GM10847 (cell line): ENCODE data around the gene SDHB.

Source experiments
- POLR2A ChIP-seq: IDR thresholded peaks from 2 replicates; pipeline ENCODE4 v1.6.1; 2011; ENCODE audit not compliant: insufficient read length; ENCODE audit errors: extremely low read depth

Gene SDHB

DNA sequence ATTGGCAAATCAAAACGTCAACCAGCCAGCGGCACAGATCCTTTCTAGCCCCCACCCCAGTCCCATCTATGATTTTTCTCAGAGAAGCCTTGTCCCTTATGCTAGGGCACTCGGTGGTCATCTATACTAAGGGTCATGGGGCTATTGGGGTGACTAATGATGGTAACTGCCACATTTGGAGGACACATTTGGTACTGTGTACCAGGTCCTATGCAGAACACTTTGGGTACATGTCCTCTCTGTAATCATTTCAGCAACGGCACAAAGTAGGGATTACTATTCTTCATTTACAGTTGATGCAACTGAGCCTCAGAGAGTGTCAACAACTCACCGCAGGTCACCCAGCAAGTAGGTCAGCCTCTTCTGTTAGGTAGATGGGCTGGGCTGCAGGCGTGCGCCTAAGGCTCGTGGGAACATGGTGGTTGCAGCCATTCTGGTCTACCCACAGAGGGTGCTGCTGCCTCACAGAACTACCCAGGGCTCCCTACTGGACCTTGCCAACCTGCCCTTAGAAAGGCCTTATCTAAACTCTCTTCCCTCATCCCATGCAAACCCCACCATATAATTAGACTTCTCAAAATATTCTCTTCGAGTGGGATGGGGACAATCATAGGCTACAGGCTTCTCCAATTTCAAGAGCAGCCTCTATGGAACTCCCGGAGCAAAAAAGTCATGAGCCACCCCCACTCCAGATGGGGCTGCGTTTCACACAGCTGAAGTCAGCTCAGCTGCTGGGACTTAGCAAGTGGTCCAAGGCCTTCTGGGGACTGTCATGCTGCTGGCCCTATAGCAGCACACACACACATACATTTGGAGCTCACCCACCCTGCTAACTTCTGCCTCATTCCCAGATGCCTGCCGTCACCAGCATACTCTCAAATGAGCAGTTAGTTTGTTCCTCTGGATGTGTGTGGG is 5.8 kb upstream of the SDHB start:
- TF ChIP-seq POLR2A, result no peak

DNA sequence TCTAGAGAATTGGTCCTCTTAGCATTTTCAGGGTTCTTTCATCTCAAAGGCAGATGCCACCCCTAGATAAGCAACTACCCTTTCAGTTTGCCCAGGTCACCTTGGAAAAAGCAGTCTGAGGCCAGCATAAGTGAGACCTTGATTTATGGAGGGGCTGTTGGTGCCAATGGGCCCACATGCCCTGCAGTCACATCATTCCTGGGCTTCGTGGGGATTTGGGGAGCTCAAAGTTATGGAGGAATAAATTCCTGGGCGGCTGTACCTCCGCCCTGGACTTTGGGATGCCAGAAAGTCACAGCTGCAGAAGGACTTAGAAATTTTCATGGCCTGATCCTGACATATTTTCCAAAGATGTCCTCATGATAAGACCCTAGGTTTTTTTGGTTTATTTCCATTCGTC is 2.7 kb upstream of the SDHB start:
- no peak for TF ChIP-seq POLR2A

DNA sequence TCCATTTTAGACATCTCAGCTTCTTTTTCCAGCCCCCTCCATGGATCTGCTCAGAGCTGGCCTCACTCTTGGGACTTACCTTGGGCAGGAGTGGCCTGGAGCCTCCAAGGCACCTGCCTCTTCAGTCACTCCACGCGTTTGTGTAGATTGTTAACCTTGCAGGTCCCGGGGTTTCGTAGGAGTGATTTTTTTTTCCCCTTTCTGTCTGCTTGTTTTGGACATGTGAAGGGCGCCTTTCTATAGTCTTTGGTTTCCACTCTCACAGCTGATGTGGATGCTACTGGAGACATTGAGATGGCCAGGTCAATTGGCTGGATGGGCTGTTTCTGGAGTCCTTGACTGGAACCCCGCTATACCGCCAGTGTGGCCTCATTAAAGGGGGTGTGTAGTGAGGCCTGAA is 2.0 kb upstream of the SDHB start:
- TF ChIP-seq POLR2A, result no peak

DNA sequence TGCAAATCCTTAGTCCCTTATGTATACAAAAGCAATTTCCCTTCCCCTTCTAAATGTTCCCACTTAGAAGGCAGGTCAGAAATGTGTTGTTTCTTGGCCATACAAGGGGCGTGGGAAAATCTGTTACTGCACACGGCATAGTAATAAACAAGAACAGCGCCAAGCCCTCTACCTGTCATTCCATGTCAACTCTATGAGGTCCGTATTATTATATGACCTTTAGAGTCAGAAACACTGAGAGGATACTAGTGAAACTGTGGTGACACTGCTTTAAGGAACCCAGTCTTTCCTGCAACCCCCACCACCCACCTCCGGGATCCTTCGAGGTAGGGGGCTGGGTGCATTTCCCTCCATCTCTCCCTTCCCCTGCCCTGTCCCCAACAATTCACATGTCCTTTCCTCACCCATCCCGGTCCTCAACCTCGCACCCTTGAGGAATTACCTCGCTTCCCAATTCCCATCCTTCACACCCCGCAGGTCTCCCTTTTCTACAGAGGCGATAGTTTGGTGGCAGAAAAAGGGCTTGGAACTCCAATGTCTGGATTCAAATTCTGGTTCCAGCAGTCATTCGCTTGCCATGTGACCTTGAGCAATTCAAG is 647 bp downstream of the SDHB start:
- TF ChIP-seq POLR2A, result no peak

DNA sequence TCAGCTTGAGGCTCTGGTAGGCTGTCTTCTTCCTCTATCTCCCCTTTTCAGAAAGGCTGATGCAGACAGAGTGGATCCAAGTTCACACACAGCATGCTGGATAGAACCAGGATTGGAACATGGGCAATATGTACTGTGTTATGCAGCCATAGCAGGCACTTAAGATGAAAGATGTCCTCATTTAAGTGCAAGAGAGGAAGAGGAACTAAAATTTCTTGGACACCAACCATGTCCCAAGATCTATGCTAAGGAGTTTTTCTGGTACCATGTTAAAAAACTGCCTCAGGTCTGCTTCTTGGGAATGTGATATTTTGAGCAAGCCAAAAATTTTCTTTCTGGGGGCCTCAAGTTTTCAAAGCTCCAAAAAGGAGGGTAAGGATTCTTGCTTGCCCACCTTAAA is 1.2 kb downstream of the SDHB start:
- TF ChIP-seq POLR2A, result no peak

DNA sequence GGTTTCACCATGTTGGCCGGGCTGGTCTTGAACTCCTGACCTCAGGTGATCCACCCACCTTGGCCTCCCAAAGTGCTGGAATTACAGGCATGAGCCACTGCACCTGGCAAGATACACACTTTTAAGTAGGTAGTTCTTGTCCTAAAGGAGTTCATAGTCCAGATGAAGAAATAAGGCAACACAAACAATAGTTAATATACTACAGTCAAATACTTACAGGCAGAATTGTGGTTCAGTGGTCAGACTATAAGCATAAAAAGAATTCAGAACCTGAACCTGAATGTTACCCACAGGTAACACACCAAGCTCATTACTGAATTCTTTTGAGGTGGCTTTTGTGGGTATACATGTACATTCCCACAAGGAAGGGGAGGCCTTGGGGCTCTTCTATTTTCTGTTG is 1.8 kb downstream of the SDHB start:
- no peak for TF ChIP-seq POLR2A

DNA sequence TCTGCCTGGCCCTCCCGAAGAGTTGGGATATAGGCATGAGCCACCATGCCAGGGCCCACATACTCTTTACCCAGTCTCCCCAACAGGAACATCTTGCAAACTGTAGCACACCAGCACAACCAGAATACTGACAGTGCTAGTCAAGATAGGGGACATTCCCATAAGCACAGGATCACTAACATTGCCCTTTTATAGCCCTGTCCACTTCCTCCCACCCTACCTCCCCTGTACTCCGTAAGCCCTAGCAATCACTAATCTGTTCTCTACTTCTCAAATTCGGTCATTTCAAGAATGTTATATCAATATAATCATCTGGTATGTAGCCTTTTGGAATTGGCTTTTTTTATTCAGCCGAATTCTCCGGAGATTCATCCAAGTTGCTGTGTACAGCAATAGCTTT is 5.9 kb downstream of the SDHB start:
- TF ChIP-seq POLR2A, result no peak

DNA sequence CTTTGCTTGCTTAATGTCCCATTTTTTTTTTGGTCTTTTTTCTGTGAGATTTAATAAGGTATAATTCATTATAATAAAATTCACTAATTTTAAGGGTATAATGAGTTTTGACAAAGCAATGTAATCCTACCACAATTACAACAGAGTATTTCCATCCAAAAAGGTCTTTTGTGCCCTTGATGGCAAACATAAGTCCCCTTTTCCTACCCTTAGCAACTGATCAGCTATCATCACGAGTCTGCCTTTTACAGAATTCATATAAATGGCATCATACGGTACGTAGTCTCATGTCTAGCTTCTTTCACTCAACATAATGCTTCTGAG is 7.5 kb downstream of the SDHB start:
- no peak for TF ChIP-seq POLR2A

DNA sequence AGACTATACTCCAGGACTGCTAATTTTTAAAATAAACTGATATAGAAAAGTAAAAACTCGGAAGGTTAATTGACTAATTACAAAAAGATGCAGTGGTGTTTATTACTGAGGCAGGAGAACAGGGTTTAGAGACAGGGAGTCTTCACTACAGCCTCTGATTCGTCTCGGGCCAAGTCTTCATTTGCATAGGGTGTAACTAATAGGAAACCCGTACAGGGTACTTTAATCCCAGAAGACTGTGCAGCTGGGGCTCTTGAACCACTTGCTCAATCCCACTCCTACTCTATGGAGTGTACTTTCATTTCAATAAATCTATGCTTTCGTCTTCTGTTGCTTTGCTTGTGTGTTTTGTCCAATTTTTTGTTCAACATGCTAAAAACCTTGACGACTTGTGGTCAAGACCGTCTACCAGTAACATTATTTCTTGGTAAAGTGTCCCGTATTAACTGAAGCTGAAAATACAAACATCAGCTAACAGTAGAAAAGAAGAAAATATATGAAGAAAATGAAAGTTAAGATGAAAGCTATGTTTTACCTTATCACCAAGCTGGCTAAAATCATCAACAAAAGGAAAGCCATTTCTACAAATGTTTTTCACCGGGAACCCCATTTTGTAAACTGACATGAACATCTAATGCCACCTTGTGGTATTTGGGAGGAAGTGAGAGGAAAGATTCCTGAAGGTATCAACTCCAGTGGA is 8.0 kb downstream of the SDHB start:
- no peak for TF ChIP-seq POLR2A

DNA sequence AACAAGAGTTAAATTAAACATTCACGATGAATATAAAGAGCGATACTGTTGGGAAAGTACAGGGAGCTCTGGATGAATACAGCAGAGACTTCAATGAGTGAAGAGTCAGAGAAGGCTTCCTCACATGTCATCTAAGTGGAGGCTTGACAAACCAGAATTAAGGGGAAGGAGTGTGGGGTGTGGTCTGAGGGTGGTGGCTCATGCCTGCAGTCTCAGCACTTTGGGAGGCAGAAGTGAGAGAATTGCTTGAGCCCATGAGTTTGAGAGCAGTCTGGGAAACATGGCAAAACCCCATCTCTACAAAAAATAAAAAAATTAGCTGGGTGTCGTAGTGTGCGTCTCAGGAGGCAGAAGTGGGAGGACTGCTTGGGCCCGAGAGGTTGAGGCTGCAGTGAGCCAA is 8.7 kb downstream of the SDHB start:
- TF ChIP-seq POLR2A, result no peak

DNA sequence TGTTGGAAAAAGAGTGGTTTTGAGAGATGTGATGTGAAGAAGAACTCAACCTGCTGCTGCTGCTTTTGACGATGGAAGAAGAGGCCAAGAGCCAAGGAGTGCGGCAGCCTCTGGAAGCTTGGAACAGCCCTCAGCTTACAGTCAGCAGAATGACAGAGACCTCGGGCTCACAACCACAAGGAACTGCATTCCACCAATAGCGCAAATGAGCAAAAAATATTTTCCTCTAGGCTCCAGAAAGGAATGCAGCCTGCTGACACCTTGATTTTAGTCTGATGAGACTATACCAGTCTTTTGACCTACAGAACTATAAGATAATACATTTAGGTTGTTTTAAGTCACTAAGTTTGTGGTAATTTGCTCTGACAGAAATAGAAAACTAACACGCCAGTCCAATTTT is 10.2 kb downstream of the SDHB start:
- no peak for TF ChIP-seq POLR2A

DNA sequence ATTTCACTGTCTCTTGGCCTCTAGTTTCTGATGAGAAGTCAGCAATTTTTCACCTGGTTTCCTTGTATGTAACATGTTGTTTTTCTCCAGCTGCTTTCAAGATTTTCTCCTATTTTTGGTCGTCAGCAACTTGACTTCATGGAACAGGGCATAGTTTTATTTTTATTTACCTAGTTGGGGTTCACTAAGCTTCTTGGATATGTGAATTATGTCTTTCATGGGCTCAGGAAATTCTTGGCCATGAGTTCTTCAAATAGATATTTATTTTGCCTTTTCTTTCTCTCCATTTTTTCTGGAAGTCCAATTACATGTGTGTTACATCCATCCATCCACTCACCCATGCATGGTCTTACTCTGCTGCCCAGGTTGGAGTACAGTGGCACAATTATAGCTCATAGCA is 13.7 kb downstream of the SDHB start:
- no peak for TF ChIP-seq POLR2A

DNA sequence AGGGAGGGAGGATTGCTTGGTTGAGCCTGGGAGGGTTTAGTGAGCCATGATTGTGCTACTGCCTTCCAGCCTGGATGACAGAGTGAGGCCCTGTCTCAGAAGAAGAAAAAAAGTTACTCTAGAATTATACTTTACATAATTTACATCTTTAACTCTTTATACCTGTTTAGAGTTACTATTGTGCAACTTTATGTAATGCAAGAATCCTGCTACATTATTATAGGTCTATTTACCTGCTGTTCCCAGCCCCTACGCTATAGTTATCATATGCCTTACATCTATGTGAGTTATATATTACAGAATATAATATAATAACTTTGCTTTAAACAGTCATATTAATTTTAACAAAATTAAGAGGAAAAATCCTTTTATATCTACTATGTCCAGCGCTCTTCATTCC is 14.3 kb downstream of the SDHB start:
- TF ChIP-seq POLR2A, result no peak

DNA sequence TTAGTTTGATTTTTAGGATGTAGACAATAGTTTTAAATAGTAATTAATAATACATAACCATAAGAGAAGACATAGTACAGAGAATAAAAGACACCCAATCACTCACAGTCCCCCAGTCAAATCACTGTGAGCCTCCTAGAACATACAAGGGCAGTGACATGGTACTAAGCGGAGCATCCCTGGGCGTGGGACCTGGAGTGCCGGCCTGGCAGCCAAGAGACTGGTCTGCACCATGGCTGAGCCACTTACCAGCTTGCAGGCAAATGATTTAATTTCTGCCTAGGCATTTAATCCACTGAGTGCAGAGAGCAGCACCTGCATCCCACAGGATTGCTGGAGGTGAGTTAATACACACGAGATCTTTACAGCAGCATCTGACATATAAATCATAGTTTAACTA is 20.4 kb downstream of the SDHB start:
- TF ChIP-seq POLR2A, result no peak

DNA sequence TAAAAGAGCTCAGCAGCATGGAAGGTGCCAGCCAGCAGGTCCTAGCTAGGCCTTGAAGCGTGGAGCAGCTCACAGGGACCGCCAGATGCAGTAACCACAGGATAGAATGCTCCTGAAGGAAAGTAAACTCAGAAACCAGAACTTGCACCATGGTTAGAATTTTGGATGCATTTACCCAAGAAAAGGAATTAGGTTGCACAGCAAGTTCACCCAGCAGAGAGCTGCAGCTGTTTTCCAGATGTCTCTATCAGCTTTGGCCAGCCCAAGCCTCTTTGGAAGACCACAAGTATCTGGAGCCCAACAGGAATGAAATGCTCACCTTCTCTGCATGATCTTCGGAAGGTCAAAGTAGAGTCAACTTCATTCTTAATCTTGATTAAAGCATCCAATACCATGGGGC is 21.1 kb downstream of the SDHB start:
- TF ChIP-seq POLR2A, result no peak

DNA sequence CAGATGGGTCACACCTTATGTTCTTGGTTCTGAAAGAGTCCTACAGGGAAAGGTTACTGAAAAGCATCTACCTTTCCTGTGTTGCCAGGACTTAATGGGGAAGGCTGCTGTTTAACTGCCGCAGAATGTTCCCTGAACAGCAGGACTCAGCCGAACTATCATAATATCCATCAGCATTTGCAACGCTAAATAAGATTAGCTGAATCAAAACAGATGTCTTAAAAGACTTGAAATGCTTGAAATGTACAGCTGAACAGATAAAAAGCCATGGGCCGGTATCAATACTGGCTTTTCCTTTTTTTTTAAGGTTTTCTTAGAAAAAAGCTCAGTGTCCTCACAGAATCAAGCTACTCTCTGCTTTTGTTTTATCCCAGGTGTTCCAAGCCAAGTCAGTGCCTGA is 22.4 kb downstream of the SDHB start:
- no peak for TF ChIP-seq POLR2A
